ENCODE data around the gene LARGE1.

The LARGE1 gene

GRCh38 chr22:33544707-33545106 is 375.6 kb downstream of the LARGE1 start:
- peak; percentile 17 for DNase-seq

- DNase-seq = no peak
Observed at GRCh38 chr22:33542722-33543121, 377.6 kb downstream of the LARGE1 start.

DNA sequence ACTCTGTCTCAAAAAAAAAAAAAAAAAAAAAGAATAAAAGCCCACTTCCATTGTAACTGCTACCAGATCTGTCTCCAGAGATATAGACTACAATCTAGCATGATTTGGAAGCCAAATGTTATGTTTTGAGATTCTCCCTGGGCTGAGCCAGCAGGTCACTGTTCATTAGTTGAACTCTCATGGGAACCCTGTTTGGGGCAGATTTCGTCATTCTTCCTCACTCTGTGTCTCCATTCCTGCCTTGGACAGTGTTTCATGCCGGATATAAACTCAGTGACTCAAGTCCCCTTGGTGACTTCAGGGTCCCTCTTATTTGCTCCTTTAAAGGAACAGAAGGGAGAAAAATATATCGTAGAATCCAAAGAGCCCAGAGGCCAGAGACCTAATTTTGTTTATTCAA is 378.1 kb downstream of the LARGE1 start:
- no peak for DNase-seq

DNA sequence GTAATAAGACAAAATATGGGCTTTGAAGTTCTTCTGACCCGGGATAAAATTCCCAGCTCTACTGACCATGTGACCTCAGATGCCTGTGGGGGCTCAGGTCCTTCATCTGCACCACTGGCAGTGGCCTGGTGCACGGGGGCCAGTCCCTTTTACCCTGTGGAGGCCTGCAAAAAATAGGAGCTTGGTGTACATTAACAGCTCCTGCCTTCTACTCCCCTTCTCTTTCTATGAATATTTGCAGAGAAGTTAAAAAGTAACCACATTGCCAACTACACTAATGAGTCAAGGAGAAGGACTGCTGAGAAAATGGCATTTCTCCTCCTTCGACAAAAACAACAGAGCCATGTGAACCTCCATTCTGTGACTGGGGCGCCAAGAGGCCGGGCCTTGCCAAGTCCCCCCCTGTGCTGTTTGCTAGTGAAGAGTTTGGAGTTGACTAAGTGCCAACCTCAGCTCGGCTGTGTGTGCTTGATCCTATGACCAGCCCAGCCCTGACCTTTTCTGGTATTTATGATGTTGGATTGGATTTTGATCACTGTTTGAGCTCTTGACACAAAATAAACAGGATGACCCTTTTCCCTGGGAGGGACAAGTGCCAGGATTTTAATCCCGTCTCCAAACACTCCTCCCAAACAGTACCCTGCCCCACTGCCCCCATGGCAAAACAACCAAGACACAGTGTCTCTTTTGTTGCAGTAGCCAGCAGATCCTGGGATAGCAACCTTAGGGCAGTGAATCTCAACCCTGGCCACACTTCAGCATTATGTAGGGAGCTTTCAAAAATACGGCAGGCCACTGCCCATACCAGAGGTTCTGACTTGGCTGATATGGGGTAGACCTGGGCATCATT is 380.1 kb downstream of the LARGE1 start:
- no peak for DNase-seq

GRCh38 chr22:33539202-33539901 is 380.9 kb downstream of the LARGE1 start:
- no peak for DNase-seq

GRCh38 chr22:33538277-33538885 is 381.9 kb downstream of the LARGE1 start:
- no peak for DNase-seq

DNA sequence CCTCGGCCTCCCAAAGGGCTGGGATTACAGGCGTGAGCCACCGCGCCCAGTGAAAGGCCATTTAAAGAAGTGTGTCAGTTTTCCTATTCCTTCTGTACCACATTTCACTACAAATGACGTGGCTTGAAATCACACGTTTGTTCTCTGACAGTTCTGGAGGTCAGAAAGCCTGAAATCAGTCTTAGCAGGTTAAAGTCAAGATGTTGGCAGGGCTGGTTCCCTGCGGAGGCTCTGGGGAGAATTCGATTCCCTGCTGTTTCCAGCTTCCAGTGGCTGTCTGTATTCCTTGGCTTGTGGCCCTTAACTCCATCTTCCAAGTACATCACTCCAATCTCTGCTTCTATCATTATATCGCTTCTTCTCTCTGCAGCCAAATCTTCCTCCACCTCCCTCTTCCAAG is 383.2 kb downstream of the LARGE1 start:
- DNase-seq = no peak

DNA sequence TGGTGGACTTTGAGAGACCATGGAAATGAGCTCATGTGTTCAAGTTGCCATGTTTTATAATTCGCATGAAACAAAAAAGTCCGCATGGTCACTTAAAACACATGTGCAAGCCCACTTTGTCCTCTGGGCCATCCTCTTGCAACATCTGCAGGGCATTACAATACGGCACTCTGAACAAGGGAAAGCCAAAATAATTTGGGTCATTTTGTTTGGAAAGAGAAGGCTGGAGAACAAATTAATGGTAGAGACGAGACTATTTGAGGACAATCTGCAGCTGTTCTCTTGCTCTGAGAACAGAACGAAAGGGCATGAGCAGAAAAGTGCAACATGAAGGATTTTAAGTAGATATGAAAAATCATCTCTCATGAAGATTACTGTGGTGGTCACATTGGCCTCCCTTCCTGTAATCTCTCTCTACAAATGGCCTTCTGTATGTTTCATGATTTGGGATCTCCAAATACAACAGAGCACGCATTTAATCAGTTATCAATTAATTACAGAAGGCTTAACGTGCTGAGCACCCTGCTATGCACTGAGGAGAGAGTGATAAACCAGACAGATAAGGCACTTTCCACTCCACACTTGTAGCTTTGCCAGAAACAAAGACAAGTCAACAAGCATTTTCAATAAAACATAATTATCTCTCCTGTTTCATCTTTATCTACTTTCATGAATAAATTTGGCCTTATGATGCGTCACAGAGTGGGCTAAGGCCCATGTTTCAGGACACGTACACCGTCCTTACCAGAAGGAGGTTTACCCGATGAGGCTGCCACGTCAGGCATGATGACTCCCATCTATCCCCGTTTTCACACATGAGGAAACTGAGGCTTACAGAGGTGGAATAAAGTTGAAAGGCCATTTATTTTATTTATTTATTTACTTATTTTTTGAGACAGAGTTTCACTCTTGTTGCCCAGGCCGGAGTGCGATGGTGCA is 384.1 kb downstream of the LARGE1 start:
- DNase-seq = no peak

GRCh38 chr22:33529424-33530113 is 390.7 kb downstream of the LARGE1 start:
- peak; percentile 17 for DNase-seq

DNA sequence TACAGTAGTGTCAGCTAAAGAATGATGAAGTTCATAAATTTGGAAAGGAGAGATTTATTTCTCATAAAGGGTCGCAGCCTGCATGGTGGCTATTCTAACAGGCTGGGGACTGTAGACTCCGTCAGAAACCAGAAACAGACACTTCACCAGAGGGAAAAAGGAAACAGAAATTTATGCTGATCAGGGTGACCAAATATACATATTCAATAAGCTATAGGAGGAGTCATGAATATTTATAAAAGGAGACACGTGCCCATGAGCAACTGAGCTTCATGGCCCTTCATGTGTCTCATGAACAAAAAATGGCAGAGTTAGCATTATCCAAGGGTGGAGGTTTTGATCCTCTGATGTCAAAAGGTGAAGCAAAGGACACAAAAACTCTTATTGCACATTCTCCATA is 392.1 kb downstream of the LARGE1 start:
- DNase-seq = no peak

DNA sequence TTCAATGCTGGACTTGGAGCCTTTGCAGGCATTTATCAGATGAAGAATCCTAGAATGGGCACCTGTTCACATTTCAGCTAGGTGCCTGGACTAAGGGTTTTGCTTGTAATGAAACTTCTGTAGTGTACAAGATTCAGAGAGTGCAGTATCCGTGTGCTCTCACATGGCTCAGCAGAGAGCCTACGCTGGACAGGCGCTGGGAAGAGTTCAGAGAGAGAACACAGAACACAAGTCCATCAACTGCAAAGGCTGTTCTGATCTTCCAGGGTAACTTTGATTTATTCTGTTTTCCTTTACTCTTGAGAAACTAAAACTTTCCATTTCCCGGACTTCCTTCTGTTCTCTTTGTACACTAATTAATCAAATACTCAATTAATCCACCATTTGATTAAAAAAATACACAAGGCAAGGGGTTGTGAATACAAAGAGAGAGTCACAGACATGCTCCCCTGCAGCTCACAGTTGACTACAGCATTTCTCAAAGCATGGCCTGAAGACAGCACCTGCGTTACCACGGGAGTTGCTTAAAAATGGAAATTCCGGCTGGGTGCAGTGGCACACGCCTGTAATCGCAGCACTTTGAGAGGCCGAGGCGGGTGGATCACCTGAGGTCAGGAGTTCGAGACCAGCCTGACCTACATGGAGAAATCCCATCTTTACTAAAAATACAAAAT is 393.7 kb downstream of the LARGE1 start:
- DNase-seq = no peak

DNA sequence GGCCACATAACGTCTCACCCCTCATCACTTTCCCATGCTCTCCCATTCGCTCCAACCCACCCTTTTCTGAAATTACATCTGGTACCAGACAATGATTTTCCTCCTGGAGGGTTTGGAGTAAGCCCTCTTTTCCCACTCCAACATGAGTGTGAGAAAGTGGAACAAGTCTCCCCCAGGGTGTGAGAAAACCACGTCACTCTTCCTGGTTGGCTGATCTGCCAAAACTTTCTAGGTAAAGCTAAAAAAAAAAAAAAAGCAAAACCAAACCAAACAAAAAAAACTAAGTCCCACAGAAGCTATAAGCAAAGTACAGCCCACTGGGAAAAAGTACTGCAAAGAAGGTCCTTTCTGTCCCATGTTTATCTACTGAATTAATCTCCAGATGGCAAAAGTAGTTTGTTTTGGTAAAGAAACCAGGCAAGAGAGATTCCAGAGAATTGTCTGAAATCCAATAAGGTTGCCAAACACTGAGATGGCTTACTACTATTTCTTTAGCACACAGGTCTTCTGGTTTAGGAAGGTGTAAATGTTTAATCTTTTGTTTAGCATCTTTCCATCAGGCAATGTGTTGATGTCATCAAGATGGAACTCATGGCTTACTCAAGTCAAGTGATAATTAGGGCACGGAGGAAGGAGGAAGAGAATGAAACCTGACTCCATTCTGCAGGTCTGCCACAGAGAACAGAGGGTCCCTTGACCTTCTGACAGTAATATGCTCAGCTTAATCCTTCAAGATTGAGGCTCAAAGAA is 395.6 kb downstream of the LARGE1 start:
- DNase-seq = no peak

GRCh38 chr22:33521879-33522665 is 398.2 kb downstream of the LARGE1 start:
- no peak for DNase-seq

DNA sequence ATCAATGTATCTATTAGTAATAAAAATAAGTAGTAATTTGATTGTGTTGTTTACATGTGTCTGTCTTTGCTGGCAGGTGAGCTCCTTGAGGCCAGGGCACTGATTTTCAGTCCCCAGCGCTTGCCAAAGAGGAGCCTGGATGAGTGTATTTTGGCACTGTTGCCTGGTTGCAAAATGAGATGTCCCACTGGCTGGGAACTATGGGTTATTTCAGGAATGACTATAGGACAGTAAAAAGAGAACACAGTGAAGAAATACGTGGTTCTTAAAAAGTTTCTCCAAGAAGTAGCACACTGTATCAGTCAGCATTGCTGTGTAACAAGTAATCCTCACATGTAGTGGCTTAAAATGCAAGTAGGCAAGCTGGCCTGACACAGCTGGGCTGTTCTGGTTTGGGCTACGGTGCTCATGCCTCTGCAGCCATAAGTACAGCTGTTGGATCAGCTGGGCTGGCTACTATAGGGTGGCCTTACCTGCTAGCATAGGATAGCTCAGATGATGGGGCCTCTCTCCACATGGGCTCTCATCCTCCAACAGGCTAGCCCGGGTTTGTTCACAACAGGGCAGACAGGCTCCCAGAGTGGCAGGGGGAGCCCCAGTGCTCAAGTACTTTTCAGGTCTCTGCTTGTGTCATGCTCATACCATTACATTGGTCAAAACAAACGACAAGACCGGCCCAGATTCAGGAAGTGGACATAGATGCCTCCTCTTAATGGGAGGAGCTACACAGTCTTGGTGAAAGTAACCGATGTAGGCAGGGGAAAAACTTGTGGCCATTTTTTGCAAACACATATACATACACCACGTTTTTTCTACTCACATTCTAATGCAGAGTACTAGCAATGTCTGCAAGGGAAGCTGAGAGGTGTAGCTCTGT is 399.1 kb downstream of the LARGE1 start:
- DNase-seq = no peak

DNA sequence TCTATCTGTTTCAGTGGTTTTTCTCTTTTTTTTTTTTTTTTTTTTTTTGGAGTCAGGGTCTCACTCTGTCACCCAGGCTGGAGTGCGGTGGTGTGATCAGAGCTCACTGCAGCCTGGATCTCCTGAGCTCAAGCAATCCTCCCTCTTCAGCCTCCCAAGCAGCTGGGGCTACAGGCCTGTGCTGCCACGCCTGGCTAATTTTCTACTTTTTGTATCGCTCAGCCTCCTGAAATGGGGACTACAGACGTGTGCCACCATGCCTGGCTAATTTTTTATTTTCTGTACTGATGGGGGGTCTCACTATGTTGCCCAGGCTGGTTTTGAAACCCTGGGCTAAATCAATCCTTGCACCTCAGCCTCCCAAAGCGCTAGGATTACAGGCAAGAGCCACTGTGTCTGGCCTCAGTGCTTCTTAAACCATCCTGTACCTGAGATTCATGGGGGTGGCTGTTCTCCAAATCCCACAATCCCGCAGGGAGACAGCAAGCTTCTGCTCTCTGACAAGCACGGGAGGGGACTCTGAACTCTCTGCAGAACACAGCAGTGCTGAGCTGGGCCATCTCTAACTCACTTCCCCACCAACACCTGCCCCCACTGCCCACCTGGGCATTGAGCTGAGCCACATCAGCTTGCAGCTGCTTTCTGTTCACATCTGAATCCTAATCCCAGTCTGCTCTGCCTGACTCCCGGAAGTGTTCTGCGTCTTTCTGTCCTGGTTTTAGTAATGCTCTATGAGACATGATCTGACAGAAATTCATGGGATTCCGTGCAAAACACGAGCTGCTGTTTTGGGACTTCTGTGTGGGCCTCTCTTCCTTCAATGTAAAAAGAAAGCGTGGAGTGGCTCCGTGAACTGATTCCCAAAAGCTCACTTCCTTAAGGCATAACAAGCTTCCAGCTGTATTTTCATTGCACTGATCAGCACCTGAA is 400.0 kb downstream of the LARGE1 start:
- no peak for DNase-seq

DNA sequence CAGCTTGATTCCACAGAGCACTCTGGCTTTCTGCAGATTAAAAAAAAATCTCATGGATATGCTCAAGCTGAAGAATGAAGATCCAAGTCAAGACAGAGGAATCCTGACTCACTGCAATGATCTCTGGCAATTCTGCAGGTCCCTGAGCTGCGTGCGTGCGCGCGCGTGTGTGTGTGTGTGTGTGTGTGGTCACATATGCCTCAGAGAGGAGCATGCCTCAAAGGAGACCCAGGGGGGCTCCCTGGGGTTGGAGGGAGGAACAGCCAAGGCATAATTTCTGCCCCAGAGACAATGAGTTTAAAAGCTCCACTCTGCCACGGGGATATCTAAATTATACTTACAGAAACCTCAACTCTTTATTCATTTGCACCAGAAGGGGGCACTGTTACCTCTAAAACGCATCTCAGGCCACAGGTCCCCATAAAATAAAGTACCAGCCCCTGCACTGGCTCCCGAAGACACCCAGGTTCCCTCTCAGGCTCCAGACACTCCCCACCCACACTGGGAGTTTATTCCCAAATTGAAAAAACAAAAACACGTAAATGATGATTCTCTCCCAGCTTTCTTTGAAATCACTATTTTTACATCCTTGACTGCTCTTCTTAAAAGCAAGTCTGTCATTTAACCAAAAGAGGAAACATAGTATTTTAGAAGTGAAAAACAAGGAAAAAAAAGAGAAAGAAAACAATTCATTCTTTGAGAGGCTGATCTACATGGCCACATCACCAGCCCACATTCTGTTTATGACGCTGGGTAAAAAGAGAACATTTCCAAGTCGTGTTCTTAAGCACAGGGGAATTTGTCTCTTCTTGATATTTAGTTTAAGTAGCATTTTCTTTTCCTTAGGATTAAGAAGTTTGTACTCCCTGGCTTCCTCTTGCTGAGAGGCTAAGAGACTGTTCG is 401.0 kb downstream of the LARGE1 start:
- peak; percentile 77 for DNase-seq

DNA sequence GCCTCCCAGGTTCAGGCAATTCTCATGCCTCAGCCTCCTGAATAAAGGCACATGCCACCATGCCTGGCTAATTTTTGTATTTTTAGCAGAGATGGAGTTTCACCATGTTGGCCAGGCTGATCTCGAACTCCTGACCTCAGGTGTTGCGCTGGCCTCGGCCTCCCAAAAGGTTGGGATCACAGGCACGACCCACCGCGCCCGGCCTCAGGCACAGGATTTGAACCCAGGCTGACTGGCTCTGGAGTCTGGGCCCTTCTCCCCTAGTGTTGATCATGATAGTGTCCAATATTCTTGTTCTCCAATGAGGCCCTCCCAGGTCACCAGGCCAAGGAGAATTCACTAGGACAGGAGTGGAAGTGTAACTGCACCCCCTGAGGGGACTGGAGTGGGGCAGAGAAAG is 401.9 kb downstream of the LARGE1 start:
- no peak for DNase-seq
